HG03196 (cell line): Measurements from ENCODE around the gene GLG1.
"Not testable (repeated sequence)": the region's sequence is repeated elsewhere in the genome, so short reads cannot be mapped to it uniquely, and the experiment has no call there.

Experiments
- ATAC-seq: cut with Tn5 transposase; IDR thresholded peaks from one replicate; pipeline ENCODE4 v1.9.1; 2021; ENCODE audit not compliant: unreplicated experiment

GLG1 gene

GRCh38 chr16:74450967-74451760, 155.8 kb downstream of the GLG1 start:
- ATAC-seq: no peak

- no peak for ATAC-seq
Measured at GRCh38 chr16:74450236-74450635, 156.7 kb downstream of the GLG1 start.

DNA sequence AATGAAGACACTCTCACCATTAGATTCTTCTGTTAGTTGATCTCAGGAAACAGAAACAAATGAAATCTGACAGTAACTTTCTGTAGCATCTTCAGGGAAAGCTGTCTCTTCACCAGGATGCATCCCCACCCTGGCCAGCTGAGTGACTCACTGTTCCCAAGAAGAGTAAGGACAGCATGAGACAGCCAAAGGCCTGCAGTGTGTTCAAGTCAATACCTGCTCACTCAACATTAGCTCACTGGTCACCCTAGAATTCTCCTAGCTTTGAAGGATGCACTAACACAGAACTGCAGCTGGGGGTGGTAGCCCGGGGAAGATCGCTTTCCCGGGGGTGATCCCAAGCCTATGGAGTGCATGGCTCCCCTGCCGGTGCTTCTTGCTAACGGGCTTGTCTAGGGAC, 157.4 kb downstream of the GLG1 start:
- ATAC-seq: no peak

- ATAC-seq: no peak
Measured at GRCh38 chr16:74448990-74449389, 157.9 kb downstream of the GLG1 start.

- ATAC-seq: no peak
Measured at GRCh38 chr16:74447578-74447977, 159.3 kb downstream of the GLG1 start.

DNA sequence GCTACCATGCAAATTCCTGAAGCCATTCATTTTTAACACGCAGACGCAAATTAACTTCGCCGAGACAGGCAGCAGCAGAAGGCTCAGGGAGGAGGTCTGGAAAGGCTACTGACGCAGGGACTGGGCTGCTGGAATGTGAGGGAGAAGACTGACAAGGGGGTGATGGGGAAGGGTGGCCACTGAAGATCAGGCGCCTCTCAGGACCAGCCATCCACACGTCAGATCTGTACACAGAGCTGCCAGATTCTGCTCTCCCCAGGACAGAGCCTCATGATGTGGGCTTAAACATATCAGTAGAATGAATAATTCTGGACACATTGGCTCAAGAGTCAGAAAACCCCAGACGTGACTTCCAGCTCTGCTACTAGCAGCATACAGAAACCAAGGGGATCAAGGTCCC, 160.0 kb downstream of the GLG1 start:
- ATAC-seq: no peak

DNA sequence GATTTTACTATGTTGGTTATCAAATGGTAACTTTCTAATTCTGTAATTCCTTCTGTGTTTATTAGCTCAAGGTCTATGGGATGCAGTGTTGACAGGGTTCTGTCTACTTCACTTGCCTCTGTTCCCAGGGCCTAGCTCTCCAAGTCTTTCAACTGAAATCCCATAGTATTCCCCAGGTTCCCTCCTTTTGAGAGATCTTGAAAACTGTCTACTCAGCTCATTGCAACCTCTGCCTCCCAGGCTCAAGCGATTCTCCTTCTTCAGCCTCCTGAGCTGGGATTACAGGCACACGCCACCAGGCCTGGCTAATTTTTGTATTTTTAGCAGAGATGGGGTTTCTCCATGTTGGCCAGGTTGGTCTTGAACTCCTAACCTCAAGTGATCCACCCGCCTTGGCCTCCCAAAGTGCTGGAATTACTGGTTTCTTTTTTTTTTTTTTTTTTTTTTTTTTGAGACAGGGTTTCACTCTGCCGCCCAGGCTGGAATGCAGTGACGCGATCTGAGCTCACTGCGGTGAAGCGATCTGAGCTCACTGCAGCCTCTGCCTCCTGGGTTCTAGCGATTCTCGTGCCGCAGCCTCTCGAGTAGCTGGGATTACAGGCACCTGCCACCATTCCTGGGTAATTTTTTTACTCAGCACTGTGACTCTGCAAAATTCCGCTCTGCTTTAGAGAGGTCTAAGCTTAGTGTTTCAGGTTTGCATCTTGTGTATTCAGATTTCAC, 163.1 kb downstream of the GLG1 start:
- not testable (repeated sequence) for ATAC-seq

DNA sequence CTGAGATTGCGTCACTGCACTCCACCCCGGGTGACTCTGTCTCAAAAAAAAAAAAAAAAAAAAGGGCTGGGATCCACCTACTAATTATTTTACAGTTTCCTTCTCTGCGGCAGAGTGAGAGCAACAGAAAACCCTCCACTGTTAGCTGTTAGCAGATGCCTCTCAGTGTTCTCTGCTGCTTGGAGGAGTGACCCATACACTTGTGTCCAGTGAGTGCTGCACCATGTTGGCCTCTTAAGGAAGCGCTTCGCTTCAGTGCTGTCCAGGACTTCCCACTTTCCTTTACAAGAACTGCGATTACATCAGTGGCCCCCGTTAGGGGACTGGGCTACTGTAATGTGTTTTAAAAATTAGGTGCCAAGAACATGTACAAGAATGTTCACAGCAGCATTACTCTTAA, 167.2 kb downstream of the GLG1 start:
- no peak for ATAC-seq

DNA sequence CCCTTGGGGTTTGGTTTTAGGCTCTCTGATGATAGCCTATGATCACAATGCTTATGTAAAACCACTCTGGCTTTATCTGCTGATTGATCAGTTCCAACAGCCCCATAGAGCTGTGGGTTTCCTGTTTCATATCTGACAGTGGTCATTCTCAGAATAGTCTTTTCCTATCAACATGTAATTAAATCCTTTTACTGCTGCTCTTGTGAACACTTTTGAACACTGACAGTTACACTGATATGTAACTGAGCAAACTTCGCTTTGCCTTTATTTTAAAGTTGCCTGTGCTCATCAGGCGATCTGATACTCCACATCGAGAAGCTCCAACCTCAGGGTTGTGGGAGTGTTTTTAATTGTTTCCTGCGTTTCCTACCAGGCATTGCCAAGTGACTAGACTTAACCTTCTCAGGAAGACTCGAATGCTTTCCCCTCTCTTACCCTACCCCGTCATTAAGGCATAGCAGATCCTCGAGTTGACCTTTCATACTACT, 168.4 kb downstream of the GLG1 start:
- ATAC-seq: no peak

- ATAC-seq: no peak
Measured at GRCh38 chr16:74431516-74431915, 175.4 kb downstream of the GLG1 start.

DNA sequence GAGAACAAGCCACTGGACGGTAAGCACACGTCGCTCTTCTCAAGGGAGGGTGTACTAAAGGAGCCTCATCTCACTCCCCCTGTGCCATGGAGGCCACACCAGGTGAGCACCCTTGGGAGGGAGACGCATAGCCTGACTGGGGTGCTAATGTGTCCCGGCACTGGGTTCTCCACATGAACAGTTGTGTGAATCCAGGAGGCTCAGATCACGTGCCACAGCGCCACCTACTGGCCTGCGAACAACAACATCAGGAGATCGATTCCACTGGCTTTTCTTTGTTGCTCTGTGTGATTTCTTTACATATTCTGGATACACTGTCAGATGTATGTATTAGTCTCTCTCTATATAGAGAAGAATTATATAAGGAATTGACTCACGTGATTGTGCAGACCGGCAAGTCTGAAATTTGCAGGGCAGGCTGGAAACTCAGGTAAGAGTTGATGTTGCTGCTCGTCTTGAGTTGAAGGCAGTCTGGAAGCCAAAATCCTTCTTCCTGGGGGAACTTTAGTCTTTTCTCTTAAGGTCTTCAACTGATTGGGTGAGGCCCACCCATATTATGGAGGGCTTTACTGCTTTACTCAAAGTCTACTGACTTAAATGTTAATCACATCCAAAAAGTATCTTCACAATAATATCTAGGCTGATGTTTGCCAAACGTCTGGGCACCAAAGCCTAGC, 176.7 kb downstream of the GLG1 start:
- ATAC-seq: not testable (repeated sequence)

- ATAC-seq: not testable (repeated sequence)
Measured at GRCh38 chr16:74428493-74428892, 178.4 kb downstream of the GLG1 start.

DNA sequence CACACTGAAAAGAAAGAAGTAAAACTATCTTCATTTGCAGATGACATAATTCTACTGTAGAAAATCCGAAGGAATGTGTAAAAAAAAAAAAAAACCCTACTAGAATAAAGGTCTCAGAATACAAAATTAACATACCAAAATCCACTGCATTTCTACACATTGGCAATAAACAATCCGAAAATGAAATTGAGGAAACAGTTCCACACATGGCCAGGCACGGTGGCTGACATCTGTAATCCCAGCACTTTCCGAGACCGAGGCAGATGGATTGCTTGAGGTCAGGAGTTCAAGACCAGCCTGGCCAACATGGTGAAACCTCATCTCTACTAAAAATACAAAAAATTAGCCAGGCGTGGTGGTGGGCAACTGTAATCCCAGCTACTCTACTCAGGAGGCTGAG, 181.2 kb downstream of the GLG1 start:
- ATAC-seq: not testable (repeated sequence)

GRCh38 chr16:74423721-74424120, 183.2 kb downstream of the GLG1 start:
- not testable (repeated sequence) for ATAC-seq

- ATAC-seq: not testable (repeated sequence)
Measured at GRCh38 chr16:74422086-74422485, 184.8 kb downstream of the GLG1 start.

GRCh38 chr16:74421482-74421785, 185.5 kb downstream of the GLG1 start:
- ATAC-seq: not testable (repeated sequence)

GRCh38 chr16:74420612-74421481, 186.1 kb downstream of the GLG1 start, which contains the start of gene CLEC18B:
Gene CLEC18B, minus strand, starts transcription at chr16:74421478. Its CDS starts 208 bp downstream, at chr16:74421270.
- ATAC-seq: not testable (repeated sequence)

DNA sequence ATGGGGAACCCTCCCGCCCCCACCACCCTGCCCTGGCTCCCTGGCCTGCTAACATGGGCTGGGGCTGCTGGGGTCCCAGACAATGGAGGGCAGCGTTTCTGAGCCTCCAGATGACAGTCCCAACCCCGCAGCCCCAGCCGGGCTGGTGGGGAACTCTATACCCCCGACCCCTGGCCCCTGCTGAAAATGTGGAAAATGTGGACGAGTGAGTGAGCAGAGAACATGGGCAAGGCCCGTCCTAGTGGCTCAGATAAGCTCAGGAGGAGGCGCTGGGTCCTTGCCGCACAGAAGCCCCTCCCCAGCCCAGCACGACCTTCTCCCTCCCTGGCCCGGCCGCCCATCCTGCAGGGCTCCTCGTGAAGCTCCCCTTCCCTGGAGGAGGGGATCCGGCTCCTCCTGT, 187.1 kb downstream of the GLG1 start:
- ATAC-seq: not testable (repeated sequence)

GRCh38 chr16:74417897-74418296, 189.0 kb downstream of the GLG1 start:
- ATAC-seq: not testable (repeated sequence)

DNA sequence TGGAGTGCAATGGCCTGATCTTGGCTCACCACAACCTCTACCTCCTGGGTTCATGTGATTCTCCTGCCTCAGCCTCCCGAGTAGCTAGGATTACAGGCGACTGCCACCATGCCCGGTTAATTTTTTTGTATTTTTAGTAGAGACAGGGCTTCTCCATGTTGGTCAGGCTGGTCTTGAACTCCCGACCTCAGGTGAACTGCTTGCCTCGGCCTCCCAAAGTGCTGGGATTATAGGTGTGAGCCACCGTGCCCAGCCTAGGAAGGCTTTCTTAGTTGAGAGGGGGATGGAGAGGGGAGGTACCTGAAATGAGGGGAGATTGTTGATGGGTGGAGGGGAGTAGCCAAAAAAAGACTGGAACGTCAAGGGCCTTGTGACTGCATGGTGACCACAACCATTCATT, 193.0 kb downstream of the GLG1 start:
- not testable (repeated sequence) for ATAC-seq

- ATAC-seq: not testable (repeated sequence)
Measured at GRCh38 chr16:74413485-74413884, 193.4 kb downstream of the GLG1 start.
